B cell (primary cell): ENCODE data around the gene NPFFR2.

Experiments
- CTCF ChIP-seq: fragments of 200-600 bp; IDR thresholded peaks from one replicate; pipeline ENCODE4 v1.8.0; 2022; ENCODE audit warnings: antibody characterized with exemption, mild to moderate bottlenecking
- EZH2 ChIP-seq: IDR thresholded peaks from 2 replicates; pipeline ENCODE4 v1.6.1; 2012; ENCODE audit warnings: borderline replicate concordance, low read depth, mild to moderate bottlenecking, moderate library complexity, low read length; ENCODE audit not compliant: insufficient read depth, poor library complexity, severe bottlenecking

- no peak for TF ChIP-seq CTCF
- TF ChIP-seq EZH2, result no peak
Measured at GRCh38 chr4:72194046-72194445, 162.2 kb downstream of the NPFFR2 start.
